ENCODE data around the gene NCOA1. TPM values are rescaled to one million over a fixed set of nuclear protein-coding genes. Genes with fewer than 3 reads are reported as not detected.
"Not testable (repeated sequence)": the region's sequence is repeated elsewhere in the genome, so short reads cannot be mapped to it uniquely, and the experiment has no call there.

The NCOA1 gene
- total and polyA plus RNA-seq, 7 experiments from 2014 or later: 13.2 to 72.8 (median 43.0) TPM

DNA sequence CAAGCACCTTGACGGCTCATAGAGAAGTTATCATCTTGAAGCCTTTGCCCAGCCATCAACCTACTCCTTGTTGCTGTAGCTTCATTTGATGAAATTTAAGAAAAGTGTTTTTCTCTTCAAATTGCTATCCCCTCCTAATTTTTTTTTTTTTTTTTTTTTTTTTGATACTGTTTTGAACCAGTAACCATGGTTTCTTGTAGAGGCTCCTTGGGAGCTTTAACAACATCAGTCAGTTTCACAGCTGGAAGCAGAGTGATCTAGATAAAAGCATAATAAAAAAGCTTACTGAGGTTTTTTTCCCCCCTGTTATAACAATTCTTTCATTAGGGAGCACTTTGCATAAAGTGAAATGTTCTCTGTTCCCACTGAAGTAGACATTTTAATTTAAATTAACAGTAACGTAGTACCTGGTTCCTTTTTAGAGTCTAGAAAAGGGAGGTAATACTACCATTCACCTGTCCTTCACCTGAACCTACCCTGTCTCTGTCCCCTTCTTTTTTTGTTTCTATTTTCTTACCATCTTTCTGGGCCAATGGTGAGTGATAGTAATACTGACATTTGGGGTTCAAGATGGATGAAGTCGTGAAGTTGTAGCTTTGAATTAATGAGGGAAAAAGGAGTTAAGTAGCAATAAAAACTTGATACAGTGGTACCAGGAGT lies 101.5 kb downstream of the NCOA1 start:
- no peak for DNase-seq
- ATAC-seq: no peak
- no peaks in the 10 kb centered on the region for H3K27me3 ChIP-seq (ENCODE audit: control insufficient read depth in 2 of 2, insufficient read depth in 2 of 2, low read length in 2 of 2)
- H3K4me1 Mint-ChIP-seq: peaks cover 3 to 46% (median 40%) of the 10 kb centered on the region in 7 donors
- no peak overlapping the region for H3K4me3 Mint-ChIP-seq
- H3K36me3 ChIP-seq (ENCODE audit: control insufficient read depth in 2 of 3, insufficient read depth in 3 of 3, low read length in 3 of 3): peaks cover 0 to 4% (median 0%) of the 10 kb centered on the region in 3 experiments
- no peak overlapping the region for H3K4me3 ChIP-seq (ENCODE audit: low read length)
- no peaks in the 10 kb centered on the region for H3K4me1 ChIP-seq (ENCODE audit: control insufficient read depth in 2 of 2, insufficient read depth in 2 of 2, low read length in 2 of 2)
- H3K9me3 ChIP-seq (ENCODE audit: control insufficient read depth in 2 of 3, low read length in 3 of 3): no peaks in the 10 kb centered on the region
- no peak overlapping the region for H3K27ac Mint-ChIP-seq
- intact Hi-C loops (cut with micrococcal nuclease): no loop called here
- H3K27ac ChIP-seq (ENCODE audit: low read depth, low read length): no peak overlapping the region
- H3K9me3 Mint-ChIP-seq: peaks cover 0 to 3% (median 0%) of the 10 kb centered on the region in 11 donors
- H3K36me3 Mint-ChIP-seq: peaks cover 13 to 37% (median 28%) of the 10 kb centered on the region in 5 donors
- no peaks in the 10 kb centered on the region for H3K27me3 Mint-ChIP-seq
- ChIA-PET POLR2A (no interaction called here), CTCF (interaction anchor here (0.6 kb wide), 1 partner anchor 191 kb away, joined by 3 read pairs; no protein-coding TSS in a partner anchor)

DNA sequence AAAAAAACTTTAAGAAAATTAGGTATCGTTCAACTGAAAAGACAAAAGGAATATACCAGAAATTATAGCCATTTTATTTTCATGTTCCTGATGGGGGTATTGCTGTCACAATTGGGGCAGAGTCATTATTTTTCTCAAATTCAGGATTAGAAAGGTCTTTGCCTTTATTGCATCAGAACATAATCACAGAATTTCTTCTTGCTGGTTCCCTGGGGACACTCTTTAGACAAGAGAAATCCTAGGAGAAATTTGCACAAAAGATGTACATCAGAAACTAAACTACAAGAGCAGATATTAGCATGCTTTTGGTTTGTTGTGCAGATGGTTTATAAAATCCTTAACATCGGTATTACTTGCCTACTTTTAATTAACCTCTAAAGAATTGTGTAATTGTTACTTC lies 103.2 kb downstream of the NCOA1 start:
- Mint-ChIP-seq H3K9me3 (no peaks in the 10 kb centered on the region), H3K27ac (no peak overlapping the region), H3K27me3 (no peaks in the 10 kb centered on the region), H3K36me3 (peaks cover 1 to 22% (median 13%) of the 10 kb centered on the region in 5 donors), H3K4me1 (peaks cover 2 to 34% (median 29%) of the 10 kb centered on the region in 7 donors), H3K4me3 (no peak overlapping the region)
- Histone ChIP-seq H3K9me3 (ENCODE audit: control insufficient read depth in 2 of 3, low read length in 3 of 3) (no peaks in the 10 kb centered on the region), H3K36me3 (ENCODE audit: control insufficient read depth in 2 of 3, insufficient read depth in 3 of 3, low read length in 3 of 3) (no peaks in the 10 kb centered on the region), H3K4me3 (ENCODE audit: low read length) (no peak overlapping the region), H3K4me1 (ENCODE audit: control insufficient read depth in 2 of 2, insufficient read depth in 2 of 2, low read length in 2 of 2) (no peaks in the 10 kb centered on the region), H3K27me3 (ENCODE audit: control insufficient read depth in 2 of 2, insufficient read depth in 2 of 2, low read length in 2 of 2) (no peaks in the 10 kb centered on the region), H3K27ac (ENCODE audit: low read depth, low read length) (no peak overlapping the region)
- DNase-seq (no peak), ATAC-seq (no peak)
- POLR2A ChIA-PET: no interaction called here
- intact Hi-C loops (cut with micrococcal nuclease): no loop called here
- CTCF ChIA-PET: interaction anchor here (0.5 kb wide), 1 partner anchor 70 kb away, joined by 4 read pairs; no protein-coding TSS in a partner anchor

DNA sequence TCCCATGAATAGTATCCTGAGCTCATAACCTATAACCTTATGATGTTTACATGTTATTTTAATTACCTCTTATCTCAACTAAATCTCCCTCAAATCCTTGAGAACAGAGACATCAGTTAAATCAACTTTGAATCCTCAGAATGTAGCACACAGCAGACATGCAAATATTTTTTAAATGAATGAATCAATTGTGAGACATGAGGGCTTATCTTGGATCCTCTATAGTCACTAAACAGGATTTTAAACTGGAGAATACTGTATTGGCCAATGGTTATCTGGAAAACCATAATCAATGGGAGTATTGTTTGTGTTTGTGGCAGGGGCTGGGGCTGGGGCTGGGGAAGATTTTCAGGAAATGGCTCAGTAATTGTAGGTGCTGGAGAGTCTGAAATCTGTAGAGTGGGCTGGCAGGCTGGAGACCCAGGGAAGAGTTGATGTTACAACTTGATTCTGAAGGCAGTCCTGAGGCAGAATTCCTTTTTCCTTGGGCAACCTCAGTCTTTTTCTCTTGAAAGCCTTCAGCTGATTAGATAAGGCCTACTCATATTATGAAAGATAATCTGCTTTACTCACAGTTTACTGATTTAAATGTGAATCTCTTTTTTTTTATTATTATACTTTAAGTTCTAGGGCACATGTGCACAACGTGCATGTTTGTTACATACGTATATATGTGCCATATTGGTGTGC lies 106.3 kb downstream of the NCOA1 start:
- Mint-ChIP-seq H3K27ac (peak overlapping the region in 1 of 9 donors; percentile 28), H3K4me1 (peaks cover 0 to 20% (median 11%) of the 10 kb centered on the region in 7 donors), H3K9me3 (peaks cover 0 to 3% (median 0%) of the 10 kb centered on the region in 11 donors), H3K27me3 (no peaks in the 10 kb centered on the region), H3K4me3 (no peak overlapping the region), H3K36me3 (peaks cover 0 to 24% (median 9%) of the 10 kb centered on the region in 5 donors)
- DNase-seq (no peak), ATAC-seq (no peak)
- Histone ChIP-seq H3K9me3 (ENCODE audit: control insufficient read depth in 2 of 3, low read length in 3 of 3) (no peaks in the 10 kb centered on the region), H3K4me1 (ENCODE audit: control insufficient read depth in 2 of 2, insufficient read depth in 2 of 2, low read length in 2 of 2) (no peaks in the 10 kb centered on the region), H3K36me3 (ENCODE audit: control insufficient read depth in 2 of 3, insufficient read depth in 3 of 3, low read length in 3 of 3) (no peaks in the 10 kb centered on the region), H3K27ac (ENCODE audit: low read depth, low read length) (no peak overlapping the region), H3K4me3 (ENCODE audit: low read length) (no peak overlapping the region), H3K27me3 (ENCODE audit: control insufficient read depth in 2 of 2, insufficient read depth in 2 of 2, low read length in 2 of 2) (no peaks in the 10 kb centered on the region)
- CTCF ChIA-PET: interaction anchor here (0.6 kb wide), 1 partner anchor 546 kb away, joined by 5 read pairs; no protein-coding TSS in a partner anchor
- POLR2A ChIA-PET: interaction anchor here (0.7 kb wide), 1 partner anchor 9 kb away, joined by 7 read pairs; no protein-coding TSS in a partner anchor
- intact Hi-C loops (cut with micrococcal nuclease): no loop called here

DNA sequence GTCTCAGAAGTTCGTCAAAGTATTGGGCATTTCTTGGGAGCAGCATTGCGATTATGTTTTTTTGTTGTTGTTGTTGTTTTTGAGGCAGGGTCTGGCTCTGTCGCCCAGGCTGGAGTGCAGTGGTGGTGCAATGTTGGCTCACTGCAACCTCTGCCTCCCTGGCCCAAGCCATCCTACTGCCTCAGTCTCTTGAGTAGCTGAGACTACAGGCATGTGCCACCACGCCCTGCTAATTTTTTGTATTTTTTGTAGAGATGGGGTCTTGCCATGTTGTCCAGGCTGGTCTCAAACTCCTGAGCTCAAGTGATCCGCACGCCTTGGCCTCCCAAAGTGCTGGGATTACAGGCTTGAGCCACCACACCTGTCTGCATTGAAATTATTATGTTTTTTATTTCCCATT lies 109.1 kb downstream of the NCOA1 start:
- H3K4me3 Mint-ChIP-seq; H3K4me1 ChIP-seq (ENCODE audit: control insufficient read depth in 2 of 2, insufficient read depth in 2 of 2, low read length in 2 of 2); H3K27ac ChIP-seq (ENCODE audit: low read depth, low read length); H3K9me3 ChIP-seq (ENCODE audit: control insufficient read depth in 2 of 3, low read length in 3 of 3); intact Hi-C loops (cut with micrococcal nuclease); H3K27me3 ChIP-seq (ENCODE audit: control insufficient read depth in 2 of 2, insufficient read depth in 2 of 2, low read length in 2 of 2); H3K27ac Mint-ChIP-seq; ATAC-seq; H3K36me3 ChIP-seq (ENCODE audit: control insufficient read depth in 2 of 3, insufficient read depth in 3 of 3, low read length in 3 of 3); H3K4me3 ChIP-seq (ENCODE audit: low read length); POLR2A ChIA-PET; CTCF ChIA-PET; H3K27me3 Mint-ChIP-seq; DNase-seq: not testable (repeated sequence)
- Mint-ChIP-seq H3K9me3 (peaks cover 0 to 16% (median 3%) of the 10 kb centered on the region in 11 donors), H3K36me3 (peaks cover 0 to 44% (median 31%) of the 10 kb centered on the region in 5 donors), H3K4me1 (peaks cover 0 to 19% (median 12%) of the 10 kb centered on the region in 7 donors)

DNA sequence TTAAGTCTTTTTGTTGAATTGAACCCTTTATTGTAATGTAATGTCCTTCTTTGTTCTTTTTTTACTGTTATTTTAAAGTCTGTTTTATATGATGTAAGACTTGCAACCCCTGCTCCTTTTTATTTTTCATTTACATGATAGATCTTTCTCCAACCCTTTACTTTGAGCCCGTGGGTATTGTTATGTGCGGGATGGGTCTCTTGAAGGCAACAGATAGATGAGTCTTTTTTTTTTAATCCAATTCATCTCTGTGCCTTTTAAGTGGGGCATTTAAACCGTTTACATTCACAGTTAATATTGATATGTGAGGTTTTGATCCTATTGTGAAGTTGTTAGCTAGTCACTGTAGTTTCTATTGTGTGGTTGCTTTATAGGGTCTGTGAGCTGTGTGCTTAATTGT lies 120.6 kb downstream of the NCOA1 start:
- POLR2A ChIA-PET: no interaction called here
- intact Hi-C loops (cut with micrococcal nuclease): loop anchor here in 1 of 2 donors (5.0 kb wide), 1 partner anchor 34 kb away; no protein-coding TSS in a partner anchor
- CTCF ChIA-PET: no interaction called here

DNA sequence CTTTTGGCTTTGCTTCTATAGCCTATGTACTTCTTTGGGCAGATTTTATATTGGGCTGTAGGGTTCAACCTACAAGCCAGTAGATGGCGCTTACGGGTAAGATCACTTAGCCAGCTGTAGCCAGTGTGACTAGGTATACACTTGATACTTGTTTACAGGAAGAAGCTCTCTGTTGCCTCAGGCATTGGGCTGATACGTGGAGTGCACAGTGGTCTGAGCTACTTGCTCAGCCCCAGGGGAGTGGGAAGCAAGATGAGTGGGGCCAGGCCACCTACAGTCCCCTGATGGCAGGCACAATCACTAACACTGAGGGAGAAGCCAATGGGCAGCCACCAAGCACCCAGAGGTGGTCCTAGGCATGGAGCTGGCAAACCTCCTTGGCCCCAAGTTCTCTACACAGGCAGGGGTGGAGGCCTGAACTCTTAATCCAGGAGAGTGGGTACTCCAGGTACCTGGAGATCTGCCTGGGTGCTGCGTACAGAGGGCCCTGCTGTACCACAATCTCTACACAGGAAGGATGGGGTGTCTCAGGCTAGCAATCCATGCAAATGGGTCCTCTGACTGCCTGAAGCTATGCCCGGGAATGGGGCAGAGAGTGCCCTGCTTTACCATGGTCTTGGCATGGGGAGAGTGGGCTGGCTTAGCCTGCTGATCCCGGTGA lies 122.2 kb downstream of the NCOA1 start:
- Histone ChIP-seq H3K27me3 (ENCODE audit: control insufficient read depth in 2 of 2, insufficient read depth in 2 of 2, low read length in 2 of 2) (no peaks in the 10 kb centered on the region), H3K4me1 (ENCODE audit: control insufficient read depth in 2 of 2, insufficient read depth in 2 of 2, low read length in 2 of 2) (no peaks in the 10 kb centered on the region), H3K9me3 (ENCODE audit: control insufficient read depth in 2 of 3, low read length in 3 of 3) (no peaks in the 10 kb centered on the region), H3K27ac (ENCODE audit: low read depth, low read length) (no peak overlapping the region), H3K4me3 (ENCODE audit: low read length) (no peak overlapping the region), H3K36me3 (ENCODE audit: control insufficient read depth in 2 of 3, insufficient read depth in 3 of 3, low read length in 3 of 3) (no peaks in the 10 kb centered on the region)
- intact Hi-C loops (cut with micrococcal nuclease): loop anchor here in 1 of 2 donors (1.0 to 5.0 kb wide), 2 partner anchors 36 to 214 kb away; no protein-coding TSS in a partner anchor
- Mint-ChIP-seq H3K27ac (peak overlapping the region in 2 of 9 donors; percentile 74 to 92), H3K4me3 (peak overlapping the region in 2 of 10 donors; percentile 1 to 18), H3K36me3 (peaks cover 3 to 40% (median 32%) of the 10 kb centered on the region in 5 donors), H3K4me1 (peaks cover 10 to 37% (median 26%) of the 10 kb centered on the region in 7 donors), H3K9me3 (peaks cover 0 to 36% (median 19%) of the 10 kb centered on the region in 11 donors), H3K27me3 (no peaks in the 10 kb centered on the region)
- ATAC-seq: peak; percentile 81
- CTCF ChIA-PET: no interaction called here
- DNase-seq: peak in 1 of 9 donors; percentile 22
- POLR2A ChIA-PET: no interaction called here

More for the DNA sequence above, 120.6 kb downstream of the NCOA1 start:
- H3K36me3 ChIP-seq (ENCODE audit: control insufficient read depth in 2 of 3, insufficient read depth in 3 of 3, low read length in 3 of 3): no peaks in the 10 kb centered on the region
- no peaks in the 10 kb centered on the region for H3K27me3 Mint-ChIP-seq
- peaks cover 10 to 34% (median 24%) of the 10 kb centered on the region in 7 donors for H3K4me1 Mint-ChIP-seq
- no peaks in the 10 kb centered on the region for H3K4me1 ChIP-seq (ENCODE audit: control insufficient read depth in 2 of 2, insufficient read depth in 2 of 2, low read length in 2 of 2)
- no peak for ATAC-seq
- no peak for DNase-seq
- H3K27me3 ChIP-seq (ENCODE audit: control insufficient read depth in 2 of 2, insufficient read depth in 2 of 2, low read length in 2 of 2): no peaks in the 10 kb centered on the region
- H3K4me3 Mint-ChIP-seq: no peak overlapping the region
- peaks cover 0 to 45% (median 21%) of the 10 kb centered on the region in 11 donors for H3K9me3 Mint-ChIP-seq
- H3K4me3 ChIP-seq (ENCODE audit: low read length): no peak overlapping the region
- no peaks in the 10 kb centered on the region for H3K9me3 ChIP-seq (ENCODE audit: control insufficient read depth in 2 of 3, low read length in 3 of 3)
- H3K27ac ChIP-seq (ENCODE audit: low read depth, low read length): no peak overlapping the region
- no peak overlapping the region for H3K27ac Mint-ChIP-seq
- H3K36me3 Mint-ChIP-seq: peaks cover 3 to 50% (median 43%) of the 10 kb centered on the region in 5 donors

All from naive thymus-derived CD4-positive, alpha-beta T cell (primary cell).